Measurements from ENCODE around the gene NDUFS4. TPM values are rescaled to one million over a fixed set of nuclear protein-coding genes. Genes with fewer than 3 reads are reported as not detected.
"Not testable (repeated sequence)": the region's sequence is repeated elsewhere in the genome, so short reads cannot be mapped to it uniquely, and the experiment has no call there.

NDUFS4 gene
- polyA plus RNA-seq, 1 donor from 2014 or later = 77.0 TPM

GRCh38 chr5:53597894-53598293, 37.5 kb downstream of the NDUFS4 start:
- Mint-ChIP-seq H3K36me3 (peaks cover 8% of the 10 kb centered on the region), H3K27me3 (no peaks in the 10 kb centered on the region), H3K27ac (no peak overlapping the region), H3K4me1 (peaks cover 15 to 22% (median 21%) of the 10 kb centered on the region in 3 donors), H3K9me3 (peaks cover 0 to 3% (median 0%) of the 10 kb centered on the region in 3 donors), H3K4me3 (no peak overlapping the region)

GRCh38 chr5:53601570-53601969, 41.1 kb downstream of the NDUFS4 start:
- Mint-ChIP-seq H3K27ac (no peak overlapping the region), H3K4me1 (peaks cover 1 to 10% (median 7%) of the 10 kb centered on the region in 3 donors), H3K27me3 (no peaks in the 10 kb centered on the region), H3K9me3 (peaks cover 0 to 3% (median 0%) of the 10 kb centered on the region in 3 donors), H3K4me3 (no peak overlapping the region), H3K36me3 (peaks cover 13% of the 10 kb centered on the region)

- peaks cover 1 to 5% (median 2%) of the 10 kb centered on the region in 3 donors for H3K4me1 Mint-ChIP-seq
- H3K36me3 Mint-ChIP-seq = peaks cover 11% of the 10 kb centered on the region
- no peak overlapping the region for H3K4me3 Mint-ChIP-seq
- peaks cover 0 to 3% (median 0%) of the 10 kb centered on the region in 3 donors for H3K9me3 Mint-ChIP-seq
- no peak overlapping the region for H3K27ac Mint-ChIP-seq
- no peaks in the 10 kb centered on the region for H3K27me3 Mint-ChIP-seq
These were observed 42.7 kb downstream of the NDUFS4 start for GRCh38 chr5:53603009-53603687.

GRCh38 chr5:53604309-53604708, 43.9 kb downstream of the NDUFS4 start:
- H3K36me3 Mint-ChIP-seq = peaks cover 15% of the 10 kb centered on the region
- no peak overlapping the region for H3K4me3 Mint-ChIP-seq
- no peaks in the 10 kb centered on the region for H3K27me3 Mint-ChIP-seq
- no peak overlapping the region for H3K27ac Mint-ChIP-seq
- H3K4me1 Mint-ChIP-seq = peaks cover 1 to 5% (median 2%) of the 10 kb centered on the region in 3 donors
- H3K9me3 Mint-ChIP-seq = no peaks in the 10 kb centered on the region

GRCh38 chr5:53607886-53608285, 47.4 kb downstream of the NDUFS4 start:
- Mint-ChIP-seq H3K9me3 (no peaks in the 10 kb centered on the region), H3K27me3 (no peaks in the 10 kb centered on the region), H3K36me3 (peaks cover 17% of the 10 kb centered on the region), H3K4me1 (peaks cover 0 to 3% (median 0%) of the 10 kb centered on the region in 3 donors), H3K4me3 (no peak overlapping the region), H3K27ac (no peak overlapping the region)

- Mint-ChIP-seq H3K36me3 (peaks cover 17% of the 10 kb centered on the region), H3K27ac (peak overlapping the region in 1 of 3 donors; percentile 67)
- H3K9me3 Mint-ChIP-seq, H3K27me3 Mint-ChIP-seq, H3K4me3 Mint-ChIP-seq, H3K4me1 Mint-ChIP-seq: not testable (repeated sequence)
These were observed 48.5 kb downstream of the NDUFS4 start for GRCh38 chr5:53608897-53609296.

GRCh38 chr5:53613061-53613460, 52.6 kb downstream of the NDUFS4 start:
- no peak overlapping the region for H3K27ac Mint-ChIP-seq
- peaks cover 3 to 8% (median 3%) of the 10 kb centered on the region in 3 donors for H3K4me1 Mint-ChIP-seq
- H3K4me3 Mint-ChIP-seq = no peak overlapping the region
- peaks cover 0 to 2% (median 0%) of the 10 kb centered on the region in 3 donors for H3K9me3 Mint-ChIP-seq
- H3K36me3 Mint-ChIP-seq = peaks cover 16% of the 10 kb centered on the region
- H3K27me3 Mint-ChIP-seq = no peaks in the 10 kb centered on the region

GRCh38 chr5:53613536-53613935, 53.1 kb downstream of the NDUFS4 start:
- no peaks in the 10 kb centered on the region for H3K27me3 Mint-ChIP-seq
- peaks cover 0 to 2% (median 0%) of the 10 kb centered on the region in 3 donors for H3K9me3 Mint-ChIP-seq
- H3K4me1 Mint-ChIP-seq = peaks cover 3 to 8% (median 3%) of the 10 kb centered on the region in 3 donors
- no peak overlapping the region for H3K4me3 Mint-ChIP-seq
- no peak overlapping the region for H3K27ac Mint-ChIP-seq
- peaks cover 15% of the 10 kb centered on the region for H3K36me3 Mint-ChIP-seq

- H3K36me3 Mint-ChIP-seq = peaks cover 11% of the 10 kb centered on the region
- H3K9me3 Mint-ChIP-seq = peaks cover 0 to 2% (median 0%) of the 10 kb centered on the region in 3 donors
- no peaks in the 10 kb centered on the region for H3K27me3 Mint-ChIP-seq
- H3K27ac Mint-ChIP-seq = no peak overlapping the region
- H3K4me3 Mint-ChIP-seq = no peak overlapping the region
- peaks cover 3 to 8% (median 3%) of the 10 kb centered on the region in 3 donors for H3K4me1 Mint-ChIP-seq
These were observed 54.0 kb downstream of the NDUFS4 start for GRCh38 chr5:53614376-53614885.

GRCh38 chr5:53616939-53617549, 56.6 kb downstream of the NDUFS4 start:
- peaks cover 2 to 7% (median 3%) of the 10 kb centered on the region in 3 donors for H3K9me3 Mint-ChIP-seq
- no peaks in the 10 kb centered on the region for H3K27me3 Mint-ChIP-seq
- peaks cover 9% of the 10 kb centered on the region for H3K36me3 Mint-ChIP-seq
- peaks cover 0 to 8% (median 3%) of the 10 kb centered on the region in 3 donors for H3K4me1 Mint-ChIP-seq
- H3K27ac Mint-ChIP-seq = peak overlapping the region in 1 of 3 donors; percentile 36
- H3K4me3 Mint-ChIP-seq = no peak overlapping the region

GRCh38 chr5:53631251-53631650, 70.8 kb downstream of the NDUFS4 start:
- peaks cover 0 to 5% (median 1%) of the 10 kb centered on the region in 3 donors for H3K9me3 Mint-ChIP-seq
- H3K4me3 Mint-ChIP-seq = no peak overlapping the region
- peaks cover 11 to 25% (median 14%) of the 10 kb centered on the region in 3 donors for H3K4me1 Mint-ChIP-seq
- H3K27me3 Mint-ChIP-seq = no peaks in the 10 kb centered on the region
- H3K36me3 Mint-ChIP-seq = peaks cover 8% of the 10 kb centered on the region
- H3K27ac Mint-ChIP-seq = no peak overlapping the region

GRCh38 chr5:53642061-53642460, 81.6 kb downstream of the NDUFS4 start:
- peaks cover 0 to 4% (median 0%) of the 10 kb centered on the region in 3 donors for H3K4me1 Mint-ChIP-seq
- H3K4me3 Mint-ChIP-seq = no peak overlapping the region
- H3K9me3 Mint-ChIP-seq = no peaks in the 10 kb centered on the region
- no peak overlapping the region for H3K27ac Mint-ChIP-seq
- H3K36me3 Mint-ChIP-seq = peaks cover 16% of the 10 kb centered on the region
- H3K27me3 Mint-ChIP-seq = no peaks in the 10 kb centered on the region

GRCh38 chr5:53643445-53643844, 83.0 kb downstream of the NDUFS4 start:
- H3K27ac Mint-ChIP-seq = no peak overlapping the region
- no peaks in the 10 kb centered on the region for H3K27me3 Mint-ChIP-seq
- peaks cover 0 to 4% (median 0%) of the 10 kb centered on the region in 3 donors for H3K4me1 Mint-ChIP-seq
- H3K4me3 Mint-ChIP-seq = no peak overlapping the region
- H3K36me3 Mint-ChIP-seq = peaks cover 19% of the 10 kb centered on the region
- H3K9me3 Mint-ChIP-seq = peaks cover 0 to 4% (median 0%) of the 10 kb centered on the region in 3 donors

GRCh38 chr5:53645078-53645477, 84.6 kb downstream of the NDUFS4 start:
- H3K4me3 Mint-ChIP-seq = no peak overlapping the region
- H3K4me1 Mint-ChIP-seq = peaks cover 0 to 2% (median 0%) of the 10 kb centered on the region in 3 donors
- peaks cover 0 to 11% (median 2%) of the 10 kb centered on the region in 3 donors for H3K9me3 Mint-ChIP-seq
- no peaks in the 10 kb centered on the region for H3K27me3 Mint-ChIP-seq
- H3K27ac Mint-ChIP-seq = no peak overlapping the region
- H3K36me3 Mint-ChIP-seq = peaks cover 25% of the 10 kb centered on the region

- H3K36me3 Mint-ChIP-seq = peaks cover 25% of the 10 kb centered on the region
- no peaks in the 10 kb centered on the region for H3K27me3 Mint-ChIP-seq
- no peak overlapping the region for H3K27ac Mint-ChIP-seq
- no peak overlapping the region for H3K4me3 Mint-ChIP-seq
- H3K4me1 Mint-ChIP-seq = no peaks in the 10 kb centered on the region
- peaks cover 0 to 11% (median 2%) of the 10 kb centered on the region in 3 donors for H3K9me3 Mint-ChIP-seq
These were observed 88.9 kb downstream of the NDUFS4 start for GRCh38 chr5:53649352-53649751.

Data from IgD-negative memory B cell (primary cell).